Measurements from ENCODE around the gene ZFYVE26.
"Not testable (repeated sequence)": the region's sequence is repeated elsewhere in the genome, so short reads cannot be mapped to it uniquely, and the experiment has no call there.

GRCh38 chr14:67818476-67818875 is 2.1 kb upstream of the ZFYVE26 start:
- TF ChIP-seq ATF3 (IDR thresholded peaks at IDR 0.05; ENCODE audit: insufficient read depth, low read depth, low read length); POLR2AphosphoS5 (IDR thresholded peaks at IDR 0.05; ENCODE audit: low read depth, low read length); YY1 (IDR thresholded peaks at IDR 0.05; ENCODE audit: low read depth, low read length); SAP30 (IDR thresholded peaks at IDR 0.05; ENCODE audit: insufficient read depth, insufficient replicate concordance, low read length); POLR2A (IDR thresholded peaks at IDR 0.05; ENCODE audit: control extremely low read depth in 1 of 2, low read depth in 2 of 2, low read length in 2 of 2); SP1 (IDR thresholded peaks at IDR 0.05; ENCODE audit: low read depth, low read length): not testable (repeated sequence)
- TF ChIP-seq, protein P1, sequence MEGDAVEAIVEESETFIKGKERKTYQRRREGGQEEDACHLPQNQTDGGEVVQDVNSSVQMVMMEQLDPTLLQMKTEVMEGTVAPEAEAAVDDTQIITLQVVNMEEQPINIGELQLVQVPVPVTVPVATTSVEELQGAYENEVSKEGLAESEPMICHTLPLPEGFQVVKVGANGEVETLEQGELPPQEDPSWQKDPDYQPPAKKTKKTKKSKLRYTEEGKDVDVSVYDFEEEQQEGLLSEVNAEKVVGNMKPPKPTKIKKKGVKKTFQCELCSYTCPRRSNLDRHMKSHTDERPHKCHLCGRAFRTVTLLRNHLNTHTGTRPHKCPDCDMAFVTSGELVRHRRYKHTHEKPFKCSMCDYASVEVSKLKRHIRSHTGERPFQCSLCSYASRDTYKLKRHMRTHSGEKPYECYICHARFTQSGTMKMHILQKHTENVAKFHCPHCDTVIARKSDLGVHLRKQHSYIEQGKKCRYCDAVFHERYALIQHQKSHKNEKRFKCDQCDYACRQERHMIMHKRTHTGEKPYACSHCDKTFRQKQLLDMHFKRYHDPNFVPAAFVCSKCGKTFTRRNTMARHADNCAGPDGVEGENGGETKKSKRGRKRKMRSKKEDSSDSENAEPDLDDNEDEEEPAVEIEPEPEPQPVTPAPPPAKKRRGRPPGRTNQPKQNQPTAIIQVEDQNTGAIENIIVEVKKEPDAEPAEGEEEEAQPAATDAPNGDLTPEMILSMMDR (IDR thresholded peaks at IDR 0.05; ENCODE audit: control extremely low read depth in 1 of 3, insufficient read depth in 1 of 3, low read depth in 1 of 3, low read length in 3 of 3), result not testable (repeated sequence)

Measured in H1 (cell line).